Endothelial cell of umbilical vein (primary cell): ENCODE measurements around the gene B4GALT5.

ENCODE experiments used
- EZH2 ChIP-seq: IDR thresholded peaks from 2 replicates; pipeline ENCODE4 v1.6.1; 2012; ENCODE audit warnings: borderline replicate concordance, low read depth, mild to moderate bottlenecking, moderate library complexity, low read length, inconsistent platforms; ENCODE audit not compliant: severe bottlenecking
- GATA2 ChIP-seq: IDR thresholded peaks from 2 replicates; pipeline ENCODE4 v1.7.0; 2011; ENCODE audit warnings: low read depth, mild to moderate bottlenecking, moderate library complexity, mixed read lengths, low read length; ENCODE audit not compliant: insufficient read length, insufficient read depth
- JUN ChIP-seq: IDR thresholded peaks from 2 replicates; pipeline ENCODE4 v1.6.1; 2011; ENCODE audit warnings: borderline replicate concordance, low read depth; ENCODE audit not compliant: insufficient read length, insufficient read depth
- MYC ChIP-seq: IDR thresholded peaks from one replicate; pipeline ENCODE4 v1.6.1; 2011; ENCODE audit warnings: mild to moderate bottlenecking, low read depth, low read length
- POLR2A ChIP-seq: IDR thresholded peaks from 2 replicates; pipeline ENCODE4 v1.6.1; 2012; ENCODE audit warnings: low read depth, mild to moderate bottlenecking, control low read depth, low read length
- POLR2AphosphoS5 ChIP-seq: IDR thresholded peaks from 2 replicates; pipeline ENCODE4 v1.6.1; 2012; ENCODE audit warnings: low read depth, mild to moderate bottlenecking, control low read depth, low read length, moderate library complexity; ENCODE audit not compliant: insufficient read depth
- TF ChIP-seq, protein P1 (sequence below), 2 donors: IDR thresholded peaks; 1 replicate in 1 of 2; 2 replicates in 1 of 2; pipeline ENCODE4 v1.5.1; 2011; ENCODE audit warnings: low read length in 2 of 2, mild to moderate bottlenecking in 2 of 2, moderate library complexity in 2 of 2, control low read depth in 1 of 2, inconsistent platforms in 1 of 2, low read depth in 1 of 2; ENCODE audit not compliant: insufficient read depth in 1 of 2; ENCODE audit errors: extremely low read depth in 1 of 2
- TF ChIP-seq, protein P2 (sequence below): IDR thresholded peaks from 2 replicates; pipeline ENCODE4 v1.6.1; 2011; ENCODE audit not compliant: insufficient read depth, insufficient read length

GRCh38 chr20:49616154-49617007 is 97.3 kb downstream of the B4GALT5 start:
- no peak for TF ChIP-seq MYC
- no peak for TF ChIP-seq EZH2
- TF ChIP-seq, protein P1, sequence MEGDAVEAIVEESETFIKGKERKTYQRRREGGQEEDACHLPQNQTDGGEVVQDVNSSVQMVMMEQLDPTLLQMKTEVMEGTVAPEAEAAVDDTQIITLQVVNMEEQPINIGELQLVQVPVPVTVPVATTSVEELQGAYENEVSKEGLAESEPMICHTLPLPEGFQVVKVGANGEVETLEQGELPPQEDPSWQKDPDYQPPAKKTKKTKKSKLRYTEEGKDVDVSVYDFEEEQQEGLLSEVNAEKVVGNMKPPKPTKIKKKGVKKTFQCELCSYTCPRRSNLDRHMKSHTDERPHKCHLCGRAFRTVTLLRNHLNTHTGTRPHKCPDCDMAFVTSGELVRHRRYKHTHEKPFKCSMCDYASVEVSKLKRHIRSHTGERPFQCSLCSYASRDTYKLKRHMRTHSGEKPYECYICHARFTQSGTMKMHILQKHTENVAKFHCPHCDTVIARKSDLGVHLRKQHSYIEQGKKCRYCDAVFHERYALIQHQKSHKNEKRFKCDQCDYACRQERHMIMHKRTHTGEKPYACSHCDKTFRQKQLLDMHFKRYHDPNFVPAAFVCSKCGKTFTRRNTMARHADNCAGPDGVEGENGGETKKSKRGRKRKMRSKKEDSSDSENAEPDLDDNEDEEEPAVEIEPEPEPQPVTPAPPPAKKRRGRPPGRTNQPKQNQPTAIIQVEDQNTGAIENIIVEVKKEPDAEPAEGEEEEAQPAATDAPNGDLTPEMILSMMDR (IDR thresholded peaks at IDR 0.05; ENCODE audit: extremely low read depth in 1 of 2, insufficient read depth in 1 of 2, low read depth in 1 of 2, low read length in 2 of 2): no peak
- TF ChIP-seq POLR2A: no peak
- TF ChIP-seq GATA2: no peak
- TF ChIP-seq, protein P2, sequence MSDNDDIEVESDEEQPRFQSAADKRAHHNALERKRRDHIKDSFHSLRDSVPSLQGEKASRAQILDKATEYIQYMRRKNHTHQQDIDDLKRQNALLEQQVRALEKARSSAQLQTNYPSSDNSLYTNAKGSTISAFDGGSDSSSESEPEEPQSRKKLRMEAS: no peak
- no peak for TF ChIP-seq POLR2AphosphoS5
- TF ChIP-seq JUN: no peak
